ENCODE measurements around the gene ITGB5. TPM values are rescaled to one million over a fixed set of nuclear protein-coding genes. Genes with fewer than 3 reads are reported as not detected.

The ITGB5 gene
- total RNA-seq, 2 donors from 2014 or later, result 576 to 592 TPM

GRCh38 chr3:124839896-124840295 is 47.3 kb downstream of the ITGB5 start:
- H3K4me1 ChIP-seq (ENCODE audit: control insufficient read depth in 1 of 2, low read depth in 2 of 2), result peaks cover 51 to 84% of the 10 kb centered on the region in 2 donors
- no peaks in the 10 kb centered on the region for H3K27me3 ChIP-seq (replicated peaks; ENCODE audit: insufficient read depth)
- TF ChIP-seq CTCF (IDR thresholded peaks at IDR 0.05), result no peak
- DNase-seq (ENCODE audit: low spot score) (no peak), ATAC-seq (ENCODE audit: insufficient number of reproducible peaks, low FRiP score, low read depth) (no peak)
- H3K9me3 ChIP-seq, result no peaks in the 10 kb centered on the region
- peaks cover 22% of the 10 kb centered on the region for H3K36me3 ChIP-seq
- no peak overlapping the region for H3K4me3 ChIP-seq
- H3K27ac ChIP-seq, result peak overlapping the region; percentile 31 to 50

GRCh38 chr3:124838963-124839362 is 48.2 kb downstream of the ITGB5 start:
- Histone ChIP-seq H3K9me3 (no peaks in the 10 kb centered on the region), H3K27me3 (replicated peaks; ENCODE audit: insufficient read depth) (no peaks in the 10 kb centered on the region), H3K4me3 (no peak overlapping the region), H3K36me3 (peaks cover 22% of the 10 kb centered on the region), H3K27ac (peak overlapping the region; percentile 31 to 86), H3K4me1 (ENCODE audit: control insufficient read depth in 1 of 2, low read depth in 2 of 2) (peaks cover 50 to 82% of the 10 kb centered on the region in 2 donors)
- no peak for ATAC-seq (ENCODE audit: insufficient number of reproducible peaks, low FRiP score, low read depth)
- no peak for DNase-seq (ENCODE audit: low spot score)
- no peak for TF ChIP-seq CTCF (IDR thresholded peaks at IDR 0.05)

GRCh38 chr3:124837730-124838186 is 49.4 kb downstream of the ITGB5 start:
- DNase-seq (ENCODE audit: low spot score) (no peak), ATAC-seq (ENCODE audit: insufficient number of reproducible peaks, low FRiP score, low read depth) (no peak)
- peak overlapping the region; percentile 6 for H3K4me3 ChIP-seq
- peaks cover 55 to 82% of the 10 kb centered on the region in 2 donors for H3K4me1 ChIP-seq (ENCODE audit: control insufficient read depth in 1 of 2, low read depth in 2 of 2)
- peak overlapping the region; percentile 69 to 86 for H3K27ac ChIP-seq
- no peak for TF ChIP-seq CTCF (IDR thresholded peaks at IDR 0.05)
- no peaks in the 10 kb centered on the region for H3K9me3 ChIP-seq
- no peaks in the 10 kb centered on the region for H3K27me3 ChIP-seq (replicated peaks; ENCODE audit: insufficient read depth)
- H3K36me3 ChIP-seq, result peaks cover 20% of the 10 kb centered on the region

- ATAC-seq (ENCODE audit: insufficient number of reproducible peaks, low FRiP score, low read depth) (no peak), DNase-seq (ENCODE audit: low spot score) (no peak)
- Histone ChIP-seq H3K27me3 (replicated peaks; ENCODE audit: insufficient read depth) (no peaks in the 10 kb centered on the region), H3K36me3 (peaks cover 18% of the 10 kb centered on the region), H3K4me1 (ENCODE audit: control insufficient read depth in 1 of 2, low read depth in 2 of 2) (peaks cover 62 to 84% of the 10 kb centered on the region in 2 donors), H3K9me3 (no peaks in the 10 kb centered on the region), H3K27ac (peak overlapping the region; percentile 69 to 86), H3K4me3 (peak overlapping the region; percentile 6)
- no peak for TF ChIP-seq CTCF (IDR thresholded peaks at IDR 0.05)
These were observed 50.1 kb downstream of the ITGB5 start for GRCh38 chr3:124837065-124837464.

- Histone ChIP-seq H3K9me3 (no peaks in the 10 kb centered on the region), H3K4me3 (no peak overlapping the region), H3K36me3 (peaks cover 18% of the 10 kb centered on the region), H3K27me3 (replicated peaks; ENCODE audit: insufficient read depth) (no peaks in the 10 kb centered on the region), H3K4me1 (ENCODE audit: control insufficient read depth in 1 of 2, low read depth in 2 of 2) (peaks cover 63 to 87% of the 10 kb centered on the region in 2 donors), H3K27ac (peak overlapping the region; percentile 69 to 86)
- no peak for TF ChIP-seq CTCF (IDR thresholded peaks at IDR 0.05)
- no peak for DNase-seq (ENCODE audit: low spot score)
- no peak for ATAC-seq (ENCODE audit: insufficient number of reproducible peaks, low FRiP score, low read depth)
These were observed 50.7 kb downstream of the ITGB5 start for GRCh38 chr3:124836448-124836847.

Data from thoracic aorta (tissue), 2 donors.